Measurements from ENCODE around the gene RCAN3. TPM values are rescaled to one million over a fixed set of nuclear protein-coding genes. Genes with fewer than 3 reads are reported as not detected.

Gene RCAN3
- total and polyA plus RNA-seq, 9 of the 15 experiments (the other 6 are each of a cell fraction or from before 2014, with no cell fraction given): 0.10 to 1.4 (median 0.43) TPM

- TF ChIP-seq CREM (IDR thresholded peaks at IDR 0.05; ENCODE audit: low read depth) (peak; percentile 27; the same call in 1 of the 2 replicates), SIN3A (IDR thresholded peaks at IDR 0.05; ENCODE audit: borderline replicate concordance in 2 of 2, control insufficient read depth in 1 of 2, low read depth in 2 of 2, low read length in 2 of 2) (peak in 1 of 2 experiments; percentile 69; a peak in 1 of 4 replicates), ZBTB7A (IDR thresholded peaks at IDR 0.05; ENCODE audit: borderline replicate concordance, control insufficient read depth, low read depth, low read length) (peak; percentile 84; the same call in 1 of the 2 replicates), ZNF589 (CRISPR knock-in tag; IDR thresholded peaks at IDR 0.05; ENCODE audit: low read depth) (0 out of 2 replicates have a peak, but pooled peaks have one; percentile 39), ZNF584 (CRISPR knock-in tag; IDR thresholded peaks at IDR 0.05; ENCODE audit: low read depth) (0 out of 2 replicates have a peak, but pooled peaks have one; percentile 31), SMARCA5 (IDR thresholded peaks at IDR 0.05) (no peak), ZBTB11 (CRISPR knock-in tag; IDR thresholded peaks at IDR 0.05) (no peak), ZNF639 (CRISPR knock-in tag; conservative IDR thresholded peaks at IDR 0.05 in 1 of 2, IDR thresholded peaks at IDR 0.05 in 1 of 2) (peak in 1 of 2 experiments; percentile 50; a peak in 1 of 4 replicates), UBTF (IDR thresholded peaks at IDR 0.05; ENCODE audit: borderline replicate concordance in 1 of 2, low read depth in 2 of 2, low read length in 2 of 2) (peak in 1 of 2 experiments; percentile 38; a peak in 1 of 4 replicates), DACH1 (IDR thresholded peaks at IDR 0.05; ENCODE audit: partially characterized antibody) (no peak), CCNT2 (IDR thresholded peaks at IDR 0.05; ENCODE audit: borderline replicate concordance, extremely low read depth, insufficient read length, low read depth, low read length) (peak; percentile 56), RBFOX2 (IDR thresholded peaks at IDR 0.05; ENCODE audit: low read depth, low read length) (0 out of 2 replicates have a peak, but pooled peaks have one; percentile 15), GTF2E2 (tag; IDR thresholded peaks at IDR 0.05) (0 out of 2 replicates have a peak, but pooled peaks have one; percentile 23), SMARCB1 (IDR thresholded peaks at IDR 0.05; ENCODE audit: insufficient read length, low read depth) (no peak), BRD4 (IDR thresholded peaks at IDR 0.05) (no peak)
These were observed at the start of gene RCAN3 (continued) for GRCh38 chr1:24502709-24503058.

All from K562 (cell line).